HepG2 (cell line): ENCODE measurements around the gene IFNA21. TPM values are rescaled to one million over a fixed set of nuclear protein-coding genes. Genes with fewer than 3 reads are reported as not detected.
A peak's percentile ranks its signal among the peaks of the same experiment; 100 is the strongest.
"Not testable (repeated sequence)": the region's sequence is repeated elsewhere in the genome, so short reads cannot be mapped to it uniquely, and the experiment has no call there.

Source experiments
- ATAC-seq: fragments of 200-7000 bp; cut with Tn5 transposase; 3 replicates; pipeline ENCODE4 v1.9.1; 2020; ENCODE audit warnings: mild to moderate bottlenecking, moderate library complexity
- Bru-seq: library from RNA; stranded (reverse); fragments of 400-500 nt; gene quantifications from one replicate; lab custom pipeline; 2021; lab: Mats Ljungman, UMichigan
- BruChase-seq, 2 experiments: library from RNA; stranded (reverse); fragments of 400-500 nt; gene quantifications; one replicate each; lab custom pipeline; 2021; lab: Mats Ljungman, UMichigan
- BruUV-seq: library from RNA; stranded (reverse); fragments of 400-500 nt; replicated peaks from 2 replicates; lab custom pipeline; 2021; lab: Mats Ljungman, UMichigan
- CTCF ChIA-PET: fragments of 300-600 bp; formaldehyde crosslinking; extraction: SDS; loops from one replicate; lab custom pipeline; 2021; ENCODE audit warnings: low total read pairs, inconsistent platforms, low intra/inter-chr PET ratio; lab: Yijun Ruan, JAX
- POLR2A ChIA-PET: fragments of 350-600 bp; sonication (Branson Sonifier 250); formaldehyde crosslinking; loops from one replicate; lab custom pipeline; 2020; ENCODE audit warnings: antibody characterized with exemption, inconsistent platforms; lab: Yijun Ruan, JAX
- DNase-seq: peaks from one replicate; pipeline ENCODE4 v3.0.0-alpha.2; 2015; ENCODE audit warnings: low spot score
- FAIRE-seq: peaks from 3 replicates; lab custom pipeline; 2011; peaks lifted over from hg19 to GRCh38; lab: Jason Lieb, UNC
- H2AFZ ChIP-seq: one replicate; pipeline ENCODE4 v1.6.1; 2011; ENCODE audit warnings: low read length, inconsistent platforms
- H3K27ac ChIP-seq: fragments of 300-600 bp; 3 replicates; pipeline ENCODE4 v1.8.0; 2011; ENCODE audit warnings: mixed run types, mild to moderate bottlenecking, mixed read lengths, low read length, inconsistent platforms; ENCODE audit not compliant: insufficient read depth; ENCODE audit errors: extremely low read length
- H3K27me3 ChIP-seq, 2 experiments: fragments of 200-600 bp in 1 of 2; 2 replicates in 1 of 2; 3 replicates in 1 of 2; pipeline versions ENCODE4 v1.6.0 to v1.8.0; 2011; ENCODE audit warnings: low read length in 2 of 2, mild to moderate bottlenecking in 2 of 2, moderate library complexity in 2 of 2, inconsistent platforms in 1 of 2; ENCODE audit not compliant: insufficient read depth in 2 of 2, control insufficient read depth in 1 of 2
- H3K36me3 ChIP-seq, 2 experiments: fragments of 200-600 bp in 1 of 2; replicated peaks in 1 of 2; 2 replicates in 1 of 2; 3 replicates in 1 of 2; pipeline versions ENCODE4 v1.5.1 to v1.8.0; 2011; ENCODE audit warnings: low read length in 2 of 2, inconsistent platforms in 1 of 2; ENCODE audit not compliant: insufficient read depth in 2 of 2, control insufficient read depth in 1 of 2
- H3K4me1 ChIP-seq: 2 replicates; pipeline ENCODE4 v1.5.1; 2012; ENCODE audit warnings: low read length, inconsistent platforms; ENCODE audit not compliant: insufficient read depth
- H3K4me2 ChIP-seq: 2 replicates; pipeline ENCODE4 v1.6.0; 2011; ENCODE audit warnings: low read depth, low read length, inconsistent platforms
- H3K4me3 ChIP-seq, 3 experiments: fragments of 200-600 bp in 1 of 3; sonication (generic), shearing (Covaris generic) in 1 of 3; replicated peaks in 1 of 3; 2 replicates each; pipeline ENCODE4 v1.5.1; 2011 to 2016; ENCODE audit warnings: low read length in 3 of 3, inconsistent platforms in 2 of 3, low read depth in 2 of 3, mild to moderate bottlenecking in 2 of 3, control low read depth in 1 of 3, mixed read lengths in 1 of 3; ENCODE audit not compliant: insufficient read depth in 1 of 3
- H3K79me2 ChIP-seq: one replicate; pipeline ENCODE4 v1.6.1; 2011; ENCODE audit warnings: low read length, inconsistent platforms; ENCODE audit not compliant: insufficient read depth
- H3K9ac ChIP-seq: 2 replicates; pipeline ENCODE4 v1.6.0; 2011; ENCODE audit warnings: mild to moderate bottlenecking, low read depth, low read length, inconsistent platforms; ENCODE audit not compliant: insufficient read depth
- H3K9me3 ChIP-seq: 2 replicates; pipeline ENCODE4 v1.5.1; 2012; ENCODE audit warnings: mild to moderate bottlenecking, low read length
- H4K20me1 ChIP-seq: 2 replicates; pipeline ENCODE4 v1.6.0; 2011; ENCODE audit warnings: inconsistent platforms, mild to moderate bottlenecking, low read length, moderate library complexity; ENCODE audit not compliant: insufficient read depth
- WGBS: methylation state at CpG from one replicate; pipeline ENCODE4 v1.1.6; 2017; ENCODE audit warnings: low lambda C conversion rate; 5-methylcytosine and 5-hydroxymethylcytosine counted together
- in situ Hi-C: cut with HindIII; loops from 2 replicates; pipeline ENCODE4 v1.10.0; 2017; ENCODE audit warnings: low pct_unique_long_range_greater_than_20kb; ENCODE audit not compliant: extremely low pct_ligation_motif_present
- intact Hi-C: fragments of 100-400 bp; cut with micrococcal nuclease; formaldehyde crosslinking; loops from one replicate; pipeline ENCODE4 v1.10.0; 2022; ENCODE audit not compliant: unreplicated experiment
- long read RNA-seq, 2 experiments: library from RNA in 1 of 2; library from polyadenylated mRNA in 1 of 2; stranded (forward) in 1 of 2; unstranded in 1 of 2; transcript quantifications; one replicate each; pipeline ENCODE4 v2.0.0, GENCODE V29; 2019 to 2022
- polyA minus RNA-seq, 3 experiments: library from RNA; depleted of rRNA, polyadenylated mRNA; stranded (reverse); fragments of >200 nt; gene quantifications; 2 replicates each; pipeline ENCODE4 v1.2.3, GENCODE V29; 2011; ENCODE audit warnings: low replicate concordance in 1 of 3
- polyA plus RNA-seq, 8 experiments: library from polyadenylated mRNA; depleted of rRNA in 3 of 8; stranded (reverse) in 7 of 8; unstranded in 1 of 8; fragments of >200 nt; fragmentation: Illumina TruSeq in 4 of 8; extraction: Trizol in 4 of 8; gene quantifications; 2 replicates each; pipeline versions ENCODE4 v1.2.1 to v1.2.3, GENCODE V29; 2011 to 2016; ENCODE audit warnings: low read depth in 4 of 8, missing spikeins in 1 of 8, mixed read lengths in 1 of 8; ENCODE audit not compliant: insufficient read depth in 1 of 8
- total RNA-seq, 5 experiments: library from RNA; depleted of rRNA; stranded (reverse); fragments of >200 nt; fragmentation: Illumina TruSeq; extraction: Trizol; gene quantifications; 2 replicates each; pipeline ENCODE4 v1.2.3, GENCODE V29; 2016; ENCODE audit warnings: low read depth in 1 of 5

IFNA21 gene
- total RNA-seq (2016; rRNA removed; fragmentation: Illumina TruSeq; extraction: Trizol): not detected in 2 replicates
- not detected in 2 replicates for total RNA-seq (2016; cell fraction: cytosol; rRNA removed; fragmentation: Illumina TruSeq; extraction: Trizol; ENCODE audit: low read depth)
- not detected in 2 replicates for total RNA-seq (2016; cell fraction: insoluble cytoplasmic fraction; rRNA removed; fragmentation: Illumina TruSeq; extraction: Trizol)
- total RNA-seq (2016; cell fraction: membrane; rRNA removed; fragmentation: Illumina TruSeq; extraction: Trizol): not detected in 2 replicates
- not detected in 2 replicates for total RNA-seq (2016; cell fraction: nucleus; rRNA removed; fragmentation: Illumina TruSeq; extraction: Trizol)
- not detected in 2 replicates for polyA plus RNA-seq (2011; rRNA removed)
- polyA plus RNA-seq (2011; cell fraction: cytosol; rRNA removed): not detected in 2 replicates
- not detected in 2 replicates for polyA plus RNA-seq (2011; cell fraction: nucleus; rRNA removed)
- not detected in 2 replicates for polyA plus RNA-seq (2012)
- polyA plus RNA-seq (2016; cell fraction: cytosol; fragmentation: Illumina TruSeq; extraction: Trizol; ENCODE audit: low read depth): not detected in 2 replicates
- not detected in 2 replicates for polyA plus RNA-seq (2016; cell fraction: insoluble cytoplasmic fraction; fragmentation: Illumina TruSeq; extraction: Trizol; ENCODE audit: low read depth)
- not detected in 2 replicates for polyA plus RNA-seq (2016; cell fraction: membrane; fragmentation: Illumina TruSeq; extraction: Trizol; ENCODE audit: low read depth)
- polyA plus RNA-seq (2016; cell fraction: nucleus; fragmentation: Illumina TruSeq; extraction: Trizol; ENCODE audit: insufficient read depth, low read depth): not detected in 2 replicates
- polyA minus RNA-seq (2011; rRNA and poly(A)+ RNA removed; ENCODE audit: low replicate concordance): not detected in 2 replicates
- polyA minus RNA-seq (2011; cell fraction: cytosol; rRNA and poly(A)+ RNA removed): not detected in 2 replicates
- polyA minus RNA-seq (2011; cell fraction: nucleus; rRNA and poly(A)+ RNA removed): not detected in 2 replicates
- Bru-seq, nascent RNA: not detected
- BruChase-seq, experiment 1, labeled RNA remaining after a 6-hour chase: not detected
- not detected for BruChase-seq, experiment 2, labeled RNA remaining after a 2-hour chase
- long read RNA-seq, experiment 1: 0 reads
- long read RNA-seq, experiment 2: 0 reads

- H3K79me2 ChIP-seq, H3K27ac ChIP-seq, H3K27me3 ChIP-seq, H3K4me1 ChIP-seq, BruUV-seq, intact Hi-C loops, POLR2A ChIA-PET, H3K9ac ChIP-seq, H3K4me2 ChIP-seq, ATAC-seq, DNase-seq, FAIRE-seq, H3K4me3 ChIP-seq, CTCF ChIA-PET, in situ Hi-C loops, H2AFZ ChIP-seq, H3K36me3 ChIP-seq, H3K9me3 ChIP-seq, H4K20me1 ChIP-seq: not testable (repeated sequence)
- 5% methylated on average over 1 of the region's 2 CpGs for WGBS
Measured at GRCh38 chr9:21166560-21166959, at the start of gene IFNA21. Gene IFNA21 (minus strand): TSS chr9:21166660. CDS start chr9:21166612, 48 bp downstream.

- H3K4me3 ChIP-seq, H3K9me3 ChIP-seq, H3K79me2 ChIP-seq, DNase-seq, H3K4me1 ChIP-seq, CTCF ChIA-PET, H3K27me3 ChIP-seq, H2AFZ ChIP-seq, H3K9ac ChIP-seq, BruUV-seq, in situ Hi-C loops, FAIRE-seq, intact Hi-C loops, H3K27ac ChIP-seq, H4K20me1 ChIP-seq, H3K36me3 ChIP-seq, H3K4me2 ChIP-seq, POLR2A ChIA-PET: not testable (repeated sequence)
- WGBS: 0% methylated on average over 4 of the region's 5 CpGs
- peak; percentile 59 for ATAC-seq
Measured at GRCh38 chr9:21213411-21214326, 47.2 kb upstream of the IFNA21 start.

GRCh38 chr9:21212160-21212559 is 45.7 kb upstream of the IFNA21 start:
- H3K9ac ChIP-seq, H3K36me3 ChIP-seq, in situ Hi-C loops, H3K79me2 ChIP-seq, H3K4me2 ChIP-seq, intact Hi-C loops, DNase-seq, BruUV-seq, H3K27me3 ChIP-seq, FAIRE-seq, H3K4me3 ChIP-seq, POLR2A ChIA-PET, CTCF ChIA-PET, H3K9me3 ChIP-seq, H4K20me1 ChIP-seq, ATAC-seq, H3K4me1 ChIP-seq, H3K27ac ChIP-seq, H2AFZ ChIP-seq: not testable (repeated sequence)
- WGBS: 0% methylated on average over 1 of the region's 2 CpGs
